ENCODE results near the gene P2RY12. TPM values are rescaled to one million over a fixed set of nuclear protein-coding genes. Genes with fewer than 3 reads are reported as not detected.
A peak's percentile ranks its signal among the peaks of the same experiment; 100 is the strongest.

The P2RY12 gene
- total RNA-seq, 2 experiments from 2014 or later: not detected

DNA sequence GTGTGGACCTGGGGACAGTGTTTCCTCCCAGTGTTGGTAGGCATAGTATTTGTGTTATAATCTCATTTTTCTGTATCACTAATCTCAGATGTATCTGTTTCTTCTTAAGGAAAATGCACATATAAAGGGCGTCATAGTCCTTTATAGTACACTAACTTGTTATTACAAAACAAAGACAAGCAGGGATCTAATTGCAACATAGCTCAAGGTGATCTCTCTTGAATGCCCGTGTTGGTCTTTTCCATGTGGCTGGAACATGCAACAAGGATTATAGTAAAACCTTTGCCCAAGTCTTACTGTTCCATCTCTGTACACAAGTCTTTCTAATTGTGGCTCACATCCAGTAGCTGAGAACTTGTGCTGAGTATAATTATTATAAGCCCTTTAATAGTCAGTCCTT, 64.4 kb downstream of the P2RY12 start:
- Mint-ChIP-seq H3K27ac (no peak overlapping the region), H3K36me3 (peaks cover 3% of the 10 kb centered on the region), H3K9me3 (ENCODE audit: low read depth) (no peaks in the 10 kb centered on the region), H3K4me1 (peaks cover 39% of the 10 kb centered on the region), H3K4me3 (no peak overlapping the region), H3K27me3 (no peaks in the 10 kb centered on the region)
- CTCF ChIA-PET: interaction anchor here (1.9 kb wide), 1 partner anchor 92 kb away, joined by 7 read pairs; no protein-coding TSS in a partner anchor
- no peak for ATAC-seq
- DNase-seq: no peak

DNA sequence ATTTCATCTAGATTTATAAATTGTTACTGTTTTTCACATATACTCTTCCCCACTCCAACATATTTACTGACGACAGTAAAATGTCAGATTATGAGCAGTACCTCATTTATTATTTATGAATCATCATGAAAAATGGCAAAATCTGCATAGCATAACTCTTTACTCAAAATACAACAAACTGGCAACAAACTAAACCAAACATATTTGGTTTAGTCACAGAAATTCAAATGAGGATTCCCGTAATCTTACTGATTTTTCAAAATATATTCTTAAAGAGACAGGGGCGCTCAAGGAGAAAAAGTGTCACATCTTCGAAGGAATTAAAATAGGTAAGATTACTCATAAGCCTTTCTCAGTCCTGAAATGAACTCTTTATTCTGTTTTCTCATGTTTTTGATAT, 64.9 kb downstream of the P2RY12 start:
- DNase-seq: no peak
- peak overlapping the region; percentile 20 for H3K27ac Mint-ChIP-seq
- H3K27me3 Mint-ChIP-seq: no peaks in the 10 kb centered on the region
- no peak overlapping the region for H3K4me3 Mint-ChIP-seq
- no peak for ATAC-seq
- H3K36me3 Mint-ChIP-seq: peaks cover 3% of the 10 kb centered on the region
- no peaks in the 10 kb centered on the region for H3K9me3 Mint-ChIP-seq (ENCODE audit: low read depth)
- peaks cover 42% of the 10 kb centered on the region for H3K4me1 Mint-ChIP-seq
- CTCF ChIA-PET: interaction anchor here (1.2 kb wide), 1 partner anchor 9 kb away, joined by 3 read pairs; no protein-coding TSS in a partner anchor

DNA sequence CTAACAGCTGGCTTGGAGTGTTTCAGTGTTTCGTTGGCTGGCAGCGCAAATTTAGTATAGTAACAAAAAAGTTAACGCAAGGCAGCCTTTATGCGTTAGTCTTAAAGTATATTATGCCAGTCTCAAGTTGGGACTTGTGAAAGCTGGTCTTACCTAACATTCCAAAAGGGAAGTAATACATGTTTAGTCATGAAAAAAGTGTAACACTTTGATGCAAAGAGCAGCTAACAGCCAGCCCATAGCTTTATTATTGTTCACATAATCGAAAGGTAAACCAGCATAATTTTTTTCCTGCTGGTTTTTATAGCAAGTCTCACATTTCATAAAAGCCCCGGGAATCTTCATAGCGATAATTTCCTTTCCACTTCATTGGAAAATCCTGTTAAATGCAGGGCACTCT, 65.6 kb downstream of the P2RY12 start:
- ATAC-seq (no peak), DNase-seq (no peak)
- Mint-ChIP-seq H3K36me3 (peaks cover 3% of the 10 kb centered on the region), H3K27me3 (no peaks in the 10 kb centered on the region), H3K4me3 (no peak overlapping the region), H3K9me3 (ENCODE audit: low read depth) (no peaks in the 10 kb centered on the region), H3K4me1 (peaks cover 42% of the 10 kb centered on the region), H3K27ac (no peak overlapping the region)
- CTCF ChIA-PET: interaction anchor here (1.2 kb wide), 1 partner anchor 9 kb away, joined by 3 read pairs; no protein-coding TSS in a partner anchor

DNA sequence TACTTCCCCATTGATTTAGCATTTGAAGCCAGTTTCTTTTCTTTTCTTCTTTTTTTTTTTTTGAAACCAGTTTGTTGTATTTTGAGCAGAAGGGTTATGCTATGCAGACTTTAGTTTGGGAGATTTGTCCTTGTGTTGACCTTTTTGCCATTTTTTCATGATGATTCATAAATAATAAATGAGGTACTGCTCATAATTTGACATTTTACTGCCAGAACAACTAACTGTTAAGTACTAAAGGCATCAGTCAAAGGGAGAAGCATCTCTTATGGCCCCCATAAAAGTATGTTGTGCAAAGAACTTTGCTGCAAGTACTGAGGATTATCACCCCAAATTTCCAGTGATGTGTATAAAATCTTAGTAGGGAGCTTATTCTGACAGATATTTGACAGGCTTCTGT, 66.2 kb downstream of the P2RY12 start:
- CTCF ChIA-PET: interaction anchor here (1.2 kb wide), 1 partner anchor 10 kb away, joined by 3 read pairs; no protein-coding TSS in a partner anchor
- H3K9me3 Mint-ChIP-seq (ENCODE audit: low read depth): no peaks in the 10 kb centered on the region
- DNase-seq (no peak), ATAC-seq (no peak)
- no peak overlapping the region for H3K27ac Mint-ChIP-seq
- H3K4me1 Mint-ChIP-seq: peaks cover 42% of the 10 kb centered on the region
- H3K4me3 Mint-ChIP-seq: no peak overlapping the region
- peaks cover 3% of the 10 kb centered on the region for H3K36me3 Mint-ChIP-seq
- H3K27me3 Mint-ChIP-seq: no peaks in the 10 kb centered on the region

DNA sequence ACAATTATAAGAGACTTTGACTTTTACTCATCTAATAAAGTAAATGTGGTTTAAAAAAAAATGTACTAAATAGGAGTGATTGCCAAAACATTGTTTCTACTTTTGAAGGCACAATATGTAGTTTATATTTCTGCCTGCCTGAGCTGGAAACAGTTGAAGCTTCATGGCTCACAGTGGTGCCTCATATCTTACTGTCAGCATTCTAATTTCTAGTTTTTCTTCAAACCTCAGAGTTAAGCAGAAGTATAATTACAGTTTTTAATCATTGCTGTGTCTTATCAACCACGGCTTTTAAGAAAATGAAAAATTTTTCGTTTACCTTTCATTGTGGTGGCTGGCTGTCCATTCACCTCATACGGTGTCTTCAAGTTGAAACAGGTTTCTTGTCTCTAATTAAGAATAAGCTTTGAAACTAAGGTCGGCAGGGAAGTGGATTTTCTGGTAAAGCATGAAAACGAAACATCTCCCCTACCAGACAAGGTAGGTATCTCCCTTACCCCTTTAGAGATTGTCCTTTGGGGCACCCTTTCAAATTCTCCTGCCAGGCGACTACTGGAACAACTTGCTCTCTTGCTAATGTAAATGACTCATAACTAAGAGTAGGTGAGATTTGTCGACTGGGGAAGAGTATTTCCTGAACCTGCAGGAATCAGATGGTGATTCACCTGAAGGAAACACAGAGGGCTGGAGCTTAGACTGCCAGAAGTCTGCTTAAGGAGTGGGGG, 68.1 kb downstream of the P2RY12 start, which contains the start of gene GPR87:
GPR87 (minus strand) TSS at position 554 of the 725 bp plus-strand sequence. CDS start 16,720 bp downstream, outside the sequence.
- peak; percentile 49 for DNase-seq
- peak within 1 kb of the TSS; percentile 73 for H3K27ac Mint-ChIP-seq

DNA sequence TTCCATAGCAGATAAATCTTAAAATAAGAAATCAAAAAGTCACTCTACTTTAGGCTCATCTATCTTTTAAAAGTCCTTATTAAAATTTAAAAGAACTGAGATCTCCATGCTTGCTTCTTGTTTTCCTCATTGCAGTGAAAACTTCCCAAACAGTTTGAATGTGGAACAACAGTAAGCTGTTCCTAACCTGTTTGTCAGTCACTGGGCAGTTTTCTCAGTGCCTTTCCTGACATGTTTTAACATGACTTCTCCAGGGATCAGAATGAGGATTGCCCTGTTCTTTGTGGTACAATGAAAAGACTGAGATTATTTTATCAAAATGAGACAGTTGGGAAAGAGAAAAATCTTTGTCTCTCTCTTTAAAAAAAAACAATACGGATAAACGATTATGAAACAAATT, 68.7 kb downstream of the P2RY12 start:
- H3K36me3 Mint-ChIP-seq: no peaks in the 10 kb centered on the region

More for the DNA sequence above, 68.1 kb downstream of the P2RY12 start, which contains the start of gene GPR87:
- Mint-ChIP-seq H3K36me3 (no peaks in the 10 kb centered on the region), H3K9me3 (ENCODE audit: low read depth) (no peaks in the 10 kb centered on the region), H3K27me3 (no peaks in the 10 kb centered on the region), H3K4me3 (peak within 1 kb of the TSS; percentile 43), H3K4me1 (peaks cover 41% of the 10 kb centered on the region)
- peak; percentile 78 for ATAC-seq
- CTCF ChIA-PET: interaction anchor here (1.3 to 1.5 kb wide), 4 partner anchors 9 to 12 kb away, joined by 4 to 9 read pairs (median 6); no protein-coding TSS in a partner anchor

DNA sequence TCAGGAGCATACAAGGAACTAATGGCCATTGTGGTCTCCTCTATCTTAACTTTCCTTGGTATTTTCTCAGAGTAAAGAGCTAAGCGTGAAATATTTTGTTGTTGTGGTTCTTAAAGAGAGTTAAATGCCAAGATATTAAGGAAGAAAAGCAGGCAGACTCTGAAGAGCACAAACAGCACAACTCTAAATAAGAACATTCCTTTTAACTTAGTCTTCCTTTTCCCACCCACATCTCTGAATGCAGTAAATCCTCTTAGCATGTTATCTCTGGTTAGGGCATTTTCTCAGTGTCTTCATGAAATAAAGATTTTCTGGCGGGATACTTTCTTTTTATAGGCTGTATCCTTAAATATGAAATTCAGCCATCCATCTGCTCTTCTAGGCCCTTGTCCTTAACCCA, 69.4 kb downstream of the P2RY12 start:
- peak overlapping the region; percentile 18 for H3K4me3 Mint-ChIP-seq
- H3K9me3 Mint-ChIP-seq (ENCODE audit: low read depth): no peaks in the 10 kb centered on the region
- peaks cover 35% of the 10 kb centered on the region for H3K4me1 Mint-ChIP-seq
- H3K27ac Mint-ChIP-seq: peak overlapping the region; percentile 27
- no peaks in the 10 kb centered on the region for H3K27me3 Mint-ChIP-seq
- DNase-seq: no peak
- no peak for ATAC-seq
- CTCF ChIA-PET: interaction anchor here (1.6 to 1.8 kb wide), 2 partner anchors 10 to 12 kb away, joined by 5 read pairs; no protein-coding TSS in a partner anchor
- H3K36me3 Mint-ChIP-seq: no peaks in the 10 kb centered on the region

More for the DNA sequence above, 68.7 kb downstream of the P2RY12 start:
- no peak for DNase-seq
- H3K9me3 Mint-ChIP-seq (ENCODE audit: low read depth): no peaks in the 10 kb centered on the region
- H3K4me3 Mint-ChIP-seq: peak overlapping the region; percentile 43
- no peak for ATAC-seq
- CTCF ChIA-PET: interaction anchor here (1.3 to 1.5 kb wide), 4 partner anchors 8 to 12 kb away, joined by 4 to 9 read pairs (median 6); no protein-coding TSS in a partner anchor
- peaks cover 41% of the 10 kb centered on the region for H3K4me1 Mint-ChIP-seq
- H3K27me3 Mint-ChIP-seq: no peaks in the 10 kb centered on the region
- peak overlapping the region; percentile 73 for H3K27ac Mint-ChIP-seq

DNA sequence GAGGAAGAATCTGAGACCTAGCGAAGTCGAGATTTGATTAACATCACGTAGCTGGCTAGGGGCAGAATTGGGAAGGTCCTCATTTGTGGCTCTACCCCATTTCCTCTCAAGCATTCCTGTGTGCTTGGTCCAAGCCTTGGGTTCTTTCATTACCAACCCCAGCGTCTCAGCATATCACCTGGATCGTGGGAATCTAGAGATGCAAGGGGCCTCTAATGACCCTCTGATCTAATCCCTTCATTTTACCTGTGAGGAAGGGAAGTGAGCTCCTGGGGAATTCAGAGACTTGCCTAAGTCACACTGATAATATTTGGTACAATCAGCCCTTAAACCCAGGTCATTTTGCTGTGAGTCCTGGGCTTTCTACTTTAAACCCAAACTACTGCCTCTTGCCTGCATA, 70.0 kb downstream of the P2RY12 start:
- CTCF ChIA-PET: interaction anchor here (1.6 to 1.8 kb wide), 2 partner anchors 9 to 13 kb away, joined by 5 read pairs; no protein-coding TSS in a partner anchor
- Mint-ChIP-seq H3K36me3 (no peaks in the 10 kb centered on the region), H3K27me3 (no peaks in the 10 kb centered on the region), H3K4me1 (peaks cover 30% of the 10 kb centered on the region), H3K27ac (no peak overlapping the region), H3K9me3 (ENCODE audit: low read depth) (no peaks in the 10 kb centered on the region), H3K4me3 (no peak overlapping the region)
- ATAC-seq: no peak
- DNase-seq: no peak

DNA sequence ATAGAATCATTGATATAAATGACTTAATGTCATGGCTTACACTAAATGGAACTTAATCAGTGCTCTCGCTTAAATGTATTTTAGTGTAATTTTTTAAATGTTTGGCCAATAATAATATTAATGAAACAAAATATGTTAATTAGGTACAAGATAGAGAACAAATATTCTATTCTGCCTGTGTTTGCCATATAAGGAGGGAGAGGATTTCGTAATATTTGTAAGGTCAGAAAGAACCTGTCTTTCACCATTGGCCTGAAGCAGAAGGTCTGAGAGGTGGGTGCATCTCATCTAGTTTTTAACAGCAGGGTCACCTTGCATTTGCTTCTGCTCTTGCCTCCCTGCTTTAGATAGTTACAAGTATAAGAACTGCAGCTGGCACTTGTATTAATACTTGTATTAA, 70.4 kb downstream of the P2RY12 start:
- Mint-ChIP-seq H3K27me3 (no peaks in the 10 kb centered on the region), H3K4me3 (no peak overlapping the region), H3K9me3 (ENCODE audit: low read depth) (no peaks in the 10 kb centered on the region), H3K4me1 (peaks cover 32% of the 10 kb centered on the region), H3K27ac (no peak overlapping the region), H3K36me3 (no peaks in the 10 kb centered on the region)
- no peak for ATAC-seq
- DNase-seq: no peak
- CTCF ChIA-PET: interaction anchor here (0.6 to 1.8 kb wide), 4 partner anchors 9 to 107 kb away, joined by 3 to 5 read pairs (median 4); no protein-coding TSS in a partner anchor

DNA sequence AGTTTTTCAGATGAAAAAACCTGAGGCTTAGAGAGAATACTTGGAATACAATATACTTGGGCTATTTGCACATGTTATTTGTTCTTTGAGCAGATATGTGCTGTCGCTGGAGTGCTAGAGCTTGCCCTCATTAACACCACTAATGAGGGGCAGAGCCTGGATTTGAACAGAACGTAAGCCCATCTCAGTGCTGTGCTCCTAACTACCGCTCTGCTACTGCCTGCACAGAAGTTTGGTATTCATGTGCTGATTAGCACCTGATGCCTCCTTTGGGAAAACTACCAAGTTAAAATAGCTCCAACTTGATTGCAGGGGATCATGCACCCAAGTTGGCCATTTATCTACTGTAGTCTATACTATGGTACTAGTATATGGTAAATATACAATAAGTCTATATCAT, 71.6 kb downstream of the P2RY12 start:
- Mint-ChIP-seq H3K4me1 (peaks cover 32% of the 10 kb centered on the region), H3K9me3 (ENCODE audit: low read depth) (no peaks in the 10 kb centered on the region), H3K27me3 (no peaks in the 10 kb centered on the region), H3K4me3 (no peak overlapping the region), H3K36me3 (no peaks in the 10 kb centered on the region), H3K27ac (no peak overlapping the region)
- DNase-seq (no peak), ATAC-seq (no peak)
- CTCF ChIA-PET: interaction anchor here (0.5 to 1.5 kb wide), 3 partner anchors 24 to 537 kb away, joined by 3 to 5 read pairs (median 4); no protein-coding TSS in a partner anchor

DNA sequence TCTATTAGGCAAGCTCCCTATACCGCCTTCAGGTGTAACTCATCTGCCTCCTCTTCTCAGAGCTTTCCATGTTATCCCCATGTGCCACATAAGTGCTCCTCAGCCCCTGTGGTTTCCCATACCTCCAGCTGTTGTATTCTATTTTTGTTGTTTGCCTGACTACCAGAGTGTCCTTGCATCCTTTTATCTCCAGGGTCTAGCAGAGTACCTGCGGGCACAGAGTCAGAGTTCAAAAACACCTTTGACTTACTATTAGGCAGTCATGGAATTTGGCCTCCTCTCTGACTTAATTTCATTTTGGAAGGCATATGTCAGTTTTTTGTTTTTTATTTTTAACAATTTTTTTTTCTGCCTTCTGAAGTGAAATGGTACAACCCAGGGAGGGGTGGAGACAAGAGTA, 75.0 kb downstream of the P2RY12 start:
- no peaks in the 10 kb centered on the region for H3K9me3 Mint-ChIP-seq (ENCODE audit: low read depth)
- no peak for DNase-seq
- no peak overlapping the region for H3K4me3 Mint-ChIP-seq
- peaks cover 1% of the 10 kb centered on the region for H3K36me3 Mint-ChIP-seq
- H3K27ac Mint-ChIP-seq: no peak overlapping the region
- CTCF ChIA-PET: interaction anchor here (1.0 to 2.2 kb wide), 5 partner anchors 9 to 81 kb away, joined by 3 to 7 read pairs (median 3); no protein-coding TSS in a partner anchor
- H3K4me1 Mint-ChIP-seq: peaks cover 49% of the 10 kb centered on the region
- H3K27me3 Mint-ChIP-seq: no peaks in the 10 kb centered on the region
- ATAC-seq: no peak

DNA sequence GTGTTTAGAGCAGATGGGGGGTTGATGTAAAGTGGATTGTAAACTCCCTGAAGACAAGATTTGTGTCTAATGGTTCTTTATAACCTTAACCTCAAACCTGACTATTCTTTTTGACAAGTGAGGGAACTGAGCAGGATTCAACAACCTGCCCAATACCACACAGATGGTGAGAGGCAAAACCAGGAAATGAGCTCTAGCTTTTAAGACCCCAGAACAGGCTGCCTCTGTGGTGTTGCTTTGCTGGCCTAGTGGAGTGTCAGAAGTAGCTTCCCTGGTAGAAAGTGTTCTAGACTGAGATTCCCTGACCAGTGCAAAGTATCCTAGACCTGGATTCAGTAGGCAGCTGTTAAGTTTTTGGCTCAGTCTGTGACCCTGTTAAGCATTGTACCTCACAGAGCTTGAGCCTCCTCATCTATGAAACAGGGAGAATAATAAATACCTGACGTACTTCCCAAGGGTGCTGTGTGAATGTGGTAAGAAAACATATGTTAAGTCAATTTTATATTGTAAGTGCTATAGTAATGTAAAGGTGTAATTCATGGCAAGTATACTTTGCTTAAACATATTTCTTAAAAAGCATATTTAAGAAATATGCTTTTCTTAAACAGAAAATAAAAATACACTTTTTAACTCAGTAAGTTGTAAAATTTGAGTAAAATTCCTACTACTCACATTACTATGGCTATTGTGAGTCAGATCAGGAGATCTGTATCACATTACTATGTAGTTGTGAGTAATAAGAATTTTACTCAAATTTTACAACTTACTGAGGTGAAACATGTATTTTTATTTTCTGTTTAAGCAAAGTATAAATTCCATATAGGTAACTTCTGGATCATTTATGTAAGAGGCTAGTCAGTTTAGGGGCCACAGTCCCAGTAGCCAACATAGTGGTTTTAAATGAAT, 76.7 kb downstream of the P2RY12 start:
- CTCF ChIA-PET: interaction anchor here (1.0 to 2.0 kb wide), 3 partner anchors 9 to 145 kb away, joined by 3 to 5 read pairs (median 3); partner anchors contain the start of gene GPR87
- Mint-ChIP-seq H3K27ac (peak overlapping the region; percentile 45), H3K27me3 (no peaks in the 10 kb centered on the region), H3K4me3 (no peak overlapping the region), H3K36me3 (peaks cover 9% of the 10 kb centered on the region), H3K4me1 (peaks cover 56% of the 10 kb centered on the region), H3K9me3 (ENCODE audit: low read depth) (no peaks in the 10 kb centered on the region)
- DNase-seq (no peak), ATAC-seq (no peak)

DNA sequence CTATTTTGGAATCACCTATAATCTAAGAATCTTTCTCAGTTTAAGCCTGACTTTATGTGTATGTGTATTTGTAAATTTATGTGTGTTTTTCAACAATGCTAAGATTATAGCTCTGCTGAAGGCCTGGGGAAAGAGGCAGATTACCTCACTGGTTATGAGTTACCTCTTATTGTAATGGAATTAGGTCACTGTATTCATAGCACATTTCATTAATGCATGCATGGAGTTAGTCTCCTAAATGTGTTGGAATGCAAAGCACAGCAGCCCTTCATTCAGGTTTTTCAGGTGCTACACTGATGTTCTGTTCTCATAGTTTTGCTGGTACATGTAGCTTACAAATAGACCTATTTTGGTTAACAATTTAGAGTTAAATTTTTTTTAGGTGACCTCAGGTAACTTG, 77.4 kb downstream of the P2RY12 start:
- CTCF ChIA-PET: interaction anchor here (0.6 to 2.0 kb wide), 4 partner anchors 9 to 144 kb away, joined by 3 to 5 read pairs (median 4); partner anchors contain the start of gene GPR87
- no peaks in the 10 kb centered on the region for H3K27me3 Mint-ChIP-seq
- H3K36me3 Mint-ChIP-seq: peaks cover 10% of the 10 kb centered on the region
- DNase-seq (no peak), ATAC-seq (no peak)
- no peaks in the 10 kb centered on the region for H3K9me3 Mint-ChIP-seq (ENCODE audit: low read depth)
- H3K4me1 Mint-ChIP-seq: peaks cover 61% of the 10 kb centered on the region
- H3K4me3 Mint-ChIP-seq: no peak overlapping the region
- H3K27ac Mint-ChIP-seq: peak overlapping the region; percentile 45
